Smooth muscle cell of the brain vasculature (primary cell): Measurements from ENCODE around the gene HAND1.
"Not testable (repeated sequence)": the region's sequence is repeated elsewhere in the genome, so short reads cannot be mapped to it uniquely, and the experiment has no call there.

Source experiments
- DNase-seq: peaks from one replicate; pipeline ENCODE4 v3.0.0-alpha.2; 2012; ENCODE audit warnings: low read depth, low spot score

HAND1 gene

DNA sequence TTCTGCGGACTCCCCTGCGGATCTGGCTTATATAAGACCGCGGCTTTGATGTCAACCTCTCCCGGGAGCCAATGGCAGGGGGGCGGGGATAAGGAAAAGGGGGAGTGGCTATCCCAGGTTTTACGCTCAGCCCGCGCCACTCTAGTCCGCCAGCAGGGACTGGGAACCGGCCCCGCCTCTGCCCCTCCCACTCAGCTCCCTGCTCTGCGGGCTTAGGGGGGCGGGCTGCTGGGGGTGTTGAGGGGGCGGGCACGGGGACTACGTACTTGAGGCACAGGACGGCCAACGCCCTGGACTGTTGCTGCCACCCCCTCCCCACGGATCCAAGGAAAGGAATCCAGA lies at the start of gene HAND1:
HAND1 (minus strand) TSS at position 4 of the 342 bp plus-strand sequence. CDS start 219 bp downstream, outside the sequence.
- no peak for DNase-seq

GRCh38 chr5:154526231-154527226 lies 48.5 kb upstream of the HAND1 start:
- no peak for DNase-seq

GRCh38 chr5:154524859-154525258 lies 46.8 kb upstream of the HAND1 start:
- no peak for DNase-seq

DNA sequence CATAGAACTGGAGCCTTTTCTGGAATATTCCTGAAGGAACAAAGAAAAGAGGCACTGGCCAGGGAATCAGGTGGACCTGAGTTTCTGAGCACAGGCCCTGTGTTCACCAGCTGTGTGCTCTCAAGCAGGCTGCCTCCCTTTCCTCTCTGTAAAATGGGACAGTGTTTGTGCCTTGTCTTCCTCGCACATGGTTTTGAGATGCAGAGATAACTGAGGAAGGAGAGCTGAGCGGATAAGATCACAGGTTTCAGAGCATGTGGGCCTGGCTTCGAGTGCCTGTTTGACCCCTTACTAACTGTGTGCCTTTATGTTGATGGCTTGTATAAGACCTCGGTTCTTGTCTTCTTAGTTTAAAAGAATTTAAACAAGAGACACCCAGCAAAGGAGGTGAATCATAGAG lies 46.2 kb upstream of the HAND1 start:
- no peak for DNase-seq

- DNase-seq = no peak
These were observed 45.7 kb upstream of the HAND1 start for GRCh38 chr5:154523709-154524108.

- DNase-seq = no peak
These were observed 45.1 kb upstream of the HAND1 start for GRCh38 chr5:154523104-154523503.

DNA sequence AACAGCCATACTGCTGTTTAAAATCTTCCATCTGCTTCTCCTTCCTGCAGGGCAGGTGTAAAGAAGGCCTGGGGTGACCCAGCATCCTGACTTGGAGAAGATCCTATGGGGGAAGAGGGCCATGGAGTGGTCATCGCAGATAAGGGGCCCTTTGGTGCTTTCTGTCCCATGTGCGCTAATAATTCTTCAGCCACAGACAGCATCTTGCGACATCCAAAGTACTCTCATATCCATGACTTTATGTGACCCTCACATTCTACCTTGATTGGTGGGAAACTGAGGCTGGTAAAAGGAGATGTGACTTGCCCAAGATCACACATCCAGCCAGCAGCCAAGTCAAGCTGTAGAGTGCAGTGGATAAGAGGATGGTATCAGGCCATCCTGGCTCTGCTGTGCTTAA lies 44.3 kb upstream of the HAND1 start:
- DNase-seq = no peak

DNA sequence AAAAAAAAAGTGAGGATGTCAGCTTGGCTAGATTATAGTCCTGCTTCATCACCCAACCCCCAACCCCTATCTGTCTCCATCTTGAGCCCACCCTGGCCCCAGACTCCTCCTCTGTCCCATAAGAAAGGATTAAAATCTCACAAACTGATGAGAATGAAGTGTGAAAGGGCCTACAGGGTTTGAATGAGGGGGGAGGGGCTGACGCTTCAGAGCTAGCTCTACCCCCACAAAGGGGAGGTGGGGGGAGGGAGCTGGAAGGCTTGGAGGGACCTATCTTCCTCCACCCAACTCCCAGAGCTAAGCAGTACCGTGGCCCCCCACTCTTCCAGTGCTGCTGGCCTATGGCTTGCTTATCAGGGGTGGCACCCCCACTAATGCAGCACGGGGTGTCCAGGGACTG lies 43.7 kb upstream of the HAND1 start:
- DNase-seq = no peak

DNA sequence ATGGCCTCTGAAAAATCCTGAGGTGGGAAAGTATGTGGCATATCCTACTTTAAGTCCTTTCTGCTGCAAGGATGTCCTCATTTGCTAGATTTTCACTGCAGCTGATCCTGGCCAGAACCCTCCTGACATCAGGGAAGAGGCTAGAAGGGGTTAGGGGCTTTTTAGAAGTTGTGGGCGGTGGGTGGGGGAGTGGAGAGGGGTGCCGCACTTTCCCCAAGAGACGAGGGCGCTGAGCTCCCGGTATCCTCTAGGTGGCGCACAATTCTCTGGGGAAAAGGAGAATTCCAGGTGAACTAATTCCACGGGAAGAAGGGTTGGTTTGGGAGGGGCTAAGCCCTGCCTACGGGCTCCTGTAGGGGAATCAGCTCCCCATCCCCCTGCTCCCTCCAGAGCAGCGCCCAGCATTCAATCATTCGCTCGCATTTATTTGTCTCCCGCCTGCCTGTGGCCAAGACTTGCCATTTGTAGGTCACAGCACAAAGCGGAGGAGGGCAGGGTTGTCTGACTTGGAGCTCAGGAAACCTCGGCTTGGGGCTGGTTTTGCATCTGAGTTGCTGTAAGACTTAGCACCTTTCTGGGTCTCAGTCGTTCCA lies 42.9 kb upstream of the HAND1 start:
- DNase-seq = no peak

DNA sequence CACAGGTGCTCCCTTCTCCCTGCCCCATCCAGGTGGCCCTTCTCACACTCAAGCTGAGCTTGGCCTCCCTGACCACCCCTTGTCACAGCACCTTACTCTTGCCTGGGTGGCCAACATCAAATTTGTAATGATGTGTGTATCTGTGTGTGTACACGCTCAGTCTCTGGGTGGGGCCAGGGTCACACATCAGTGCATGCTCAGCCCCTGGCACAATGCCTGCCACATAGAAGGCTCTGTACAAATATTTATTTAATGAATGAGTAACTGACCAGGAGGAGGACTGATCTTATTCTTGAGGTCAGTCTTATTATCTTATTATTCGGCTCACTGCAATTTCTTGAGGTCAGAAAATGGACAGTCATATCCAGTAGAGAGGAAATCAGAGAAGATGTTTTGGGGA lies 41.3 kb upstream of the HAND1 start:
- no peak for DNase-seq

DNA sequence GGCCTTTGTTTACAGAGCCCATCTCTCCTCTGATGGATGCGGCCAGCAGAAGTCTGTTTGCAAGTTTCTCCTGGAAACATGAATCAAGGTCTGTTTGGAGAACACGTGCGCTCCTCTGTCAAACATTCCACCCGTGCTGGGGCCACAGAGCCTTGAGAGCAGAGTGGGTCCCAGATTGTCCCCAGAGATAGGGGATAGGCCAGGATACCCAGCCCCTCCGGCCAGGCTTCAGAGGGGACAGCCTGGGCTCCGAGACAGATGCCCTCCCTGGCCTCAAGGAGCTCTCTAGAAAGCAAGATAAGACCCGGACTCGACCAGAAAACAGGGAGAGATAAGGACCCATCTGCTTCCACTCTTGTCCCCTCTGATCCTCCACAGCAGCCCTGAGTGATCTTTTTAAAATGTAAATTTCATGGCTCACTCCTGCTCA lies 40.4 kb upstream of the HAND1 start:
- DNase-seq = no peak

DNA sequence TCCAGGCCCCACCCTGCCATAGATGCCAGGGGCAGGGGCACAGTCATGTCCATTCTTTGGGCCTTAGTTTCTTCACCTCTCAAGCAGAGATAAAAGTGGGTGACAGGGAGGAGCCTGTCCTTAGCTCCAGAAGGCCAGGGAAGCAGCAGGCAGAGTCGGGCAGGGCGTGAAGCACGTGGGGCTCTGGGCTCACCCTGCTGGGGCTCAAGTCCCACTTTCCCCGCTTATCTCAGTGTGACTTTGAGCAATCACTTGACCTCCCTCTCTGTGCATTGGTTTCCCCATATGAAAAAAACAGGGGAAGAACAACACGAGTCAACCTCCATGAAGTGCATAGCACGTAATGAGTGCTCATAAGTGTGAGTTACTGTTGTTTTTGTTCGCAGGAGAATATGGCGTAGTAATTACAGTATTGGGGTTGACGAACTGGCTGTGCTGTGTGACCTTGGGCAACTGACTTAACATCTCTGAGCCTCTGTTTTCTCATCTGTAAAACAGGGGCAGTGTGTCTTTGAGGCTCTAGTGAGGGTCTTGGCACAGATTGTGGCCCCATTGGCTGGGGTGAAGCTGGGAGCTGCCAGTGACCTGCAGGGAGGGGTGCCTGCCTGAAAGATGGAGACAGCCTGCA lies 39.9 kb upstream of the HAND1 start:
- no peak for DNase-seq

DNA sequence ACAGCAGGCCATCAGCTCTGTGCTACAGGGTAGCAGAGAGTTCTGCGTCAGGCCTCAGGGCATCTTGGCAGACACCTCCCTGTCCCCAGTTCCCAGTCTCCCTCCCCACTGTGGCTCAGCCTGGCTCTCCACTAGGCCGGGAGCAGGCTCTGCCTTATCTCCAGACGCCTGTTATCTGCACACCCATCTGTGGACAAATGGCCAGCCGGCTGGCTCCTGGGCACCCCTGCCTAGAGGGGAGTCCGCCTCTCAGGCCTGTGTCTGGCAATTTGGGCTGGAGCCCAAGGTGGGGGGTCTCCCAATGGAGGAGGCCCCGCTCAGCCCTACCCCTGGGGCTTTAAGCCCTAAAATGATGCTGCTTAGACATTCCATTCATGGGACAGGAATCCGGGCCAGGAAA lies 39.2 kb upstream of the HAND1 start:
- no peak for DNase-seq

DNA sequence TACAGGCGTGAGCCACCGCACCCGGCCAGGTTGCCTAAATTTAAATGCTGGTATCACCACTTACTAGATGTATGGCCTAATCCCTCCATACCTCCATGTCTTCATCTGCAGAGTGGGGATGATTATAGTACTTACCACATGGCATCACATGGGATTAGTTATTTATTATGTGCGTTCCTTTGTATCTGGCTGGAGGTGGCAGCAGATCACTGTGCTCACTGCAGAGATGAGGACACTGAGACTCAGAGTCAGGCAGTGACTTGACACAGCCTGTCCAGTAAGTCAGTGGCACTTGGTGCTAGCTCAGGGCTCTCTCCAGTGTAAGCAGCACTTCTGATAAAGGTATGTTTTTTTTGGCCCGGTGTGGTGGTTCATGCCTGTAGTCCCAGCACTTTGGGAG lies 38.4 kb upstream of the HAND1 start:
- no peak for DNase-seq

DNA sequence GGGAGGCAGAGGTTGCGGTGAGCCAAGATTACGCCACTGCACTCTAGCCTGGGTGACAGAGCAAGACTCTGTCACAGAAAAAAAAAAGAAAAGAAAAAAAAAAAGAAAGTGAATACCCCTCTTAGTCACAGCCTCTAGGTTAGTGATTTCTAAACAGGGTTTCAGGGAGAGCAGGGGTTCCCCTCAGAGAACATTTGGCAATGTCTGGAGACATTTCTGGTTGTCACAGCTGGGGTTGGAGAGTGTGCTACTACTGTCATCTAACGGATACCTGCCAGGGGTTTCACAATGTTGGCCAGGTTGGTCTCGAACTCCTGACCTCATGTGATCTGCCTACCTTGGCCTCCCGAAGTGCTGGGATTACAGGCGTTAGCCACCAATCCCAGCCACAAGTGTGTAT lies 37.5 kb upstream of the HAND1 start:
- DNase-seq = not testable (repeated sequence)

- no peak for DNase-seq
These were observed 36.3 kb upstream of the HAND1 start for GRCh38 chr5:154514331-154514730.

- DNase-seq = no peak
These were observed 35.6 kb upstream of the HAND1 start for GRCh38 chr5:154513669-154514084.

DNA sequence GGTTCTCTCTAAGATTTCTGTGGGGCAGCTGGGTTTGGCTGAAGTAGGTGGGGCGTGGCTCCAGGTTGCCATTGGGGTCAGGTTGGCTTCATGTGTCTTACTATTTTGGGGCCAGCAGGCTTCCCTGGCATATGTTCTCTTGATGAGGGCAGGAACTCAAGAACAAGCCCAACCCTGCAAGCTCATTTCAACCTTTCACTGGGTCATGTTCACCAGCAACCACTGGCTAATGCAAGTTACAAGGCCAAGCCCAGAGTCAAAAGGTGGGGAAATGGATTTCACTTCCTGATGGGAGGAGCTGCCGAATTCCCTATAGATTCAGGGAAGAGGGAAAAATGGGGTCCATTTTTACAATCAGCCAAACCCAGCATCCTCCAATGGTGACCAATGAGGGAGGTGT lies 34.0 kb upstream of the HAND1 start:
- DNase-seq = no peak

- no peak for DNase-seq
These were observed 31.9 kb upstream of the HAND1 start for GRCh38 chr5:154509784-154510555.

- no peak for DNase-seq
These were observed 30.1 kb upstream of the HAND1 start for GRCh38 chr5:154508114-154508513.

DNA sequence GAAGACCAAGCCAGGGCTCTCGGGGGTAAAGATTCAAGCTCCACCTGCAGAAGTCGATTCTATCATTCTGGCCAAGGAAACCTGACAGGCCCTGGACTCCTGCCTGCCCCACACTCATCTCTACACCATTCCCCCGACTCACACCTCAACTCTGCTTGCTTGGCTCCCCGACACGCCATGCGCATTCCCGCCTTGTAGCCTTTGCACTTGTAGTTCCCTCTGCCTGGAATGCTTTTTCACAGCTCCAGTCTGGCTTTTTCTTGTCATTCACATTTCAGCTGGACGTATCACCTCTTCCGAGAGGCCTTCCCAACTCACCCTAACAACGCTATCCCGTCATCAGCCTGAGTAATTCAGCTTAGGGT lies 28.7 kb upstream of the HAND1 start:
- DNase-seq = no peak
